ENCODE data around the gene SHISAL1. TPM values are rescaled to one million over a fixed set of nuclear protein-coding genes. Genes with fewer than 3 reads are reported as not detected.

The SHISAL1 gene
- total and polyA plus RNA-seq, 2 donors (not counting 3 experiments of a cell fraction or from before 2014, with no cell fraction given): 0.01 to 0.07 TPM

GRCh38 chr22:44335903-44336803 lies 23.4 kb upstream of the SHISAL1 start:
- DNase-seq (ENCODE audit: low read depth, low spot score): no peak
- intact Hi-C loops (cut with micrococcal nuclease): no loop called here
- Histone ChIP-seq H3K9me3 (replicated peaks; ENCODE audit: control insufficient read depth, insufficient read depth, low read length) (no peaks in the 10 kb centered on the region), H3K4me2 (ENCODE audit: insufficient read depth, low read length) (no peak overlapping the region), H3K4me1 (ENCODE audit: control insufficient read depth, extremely low read depth, insufficient read depth, low read length) (no peaks in the 10 kb centered on the region), H3K27me3 (ENCODE audit: control insufficient read depth in 2 of 2, insufficient read depth in 2 of 2, low read length in 2 of 2) (peaks cover 7 to 11% of the 10 kb centered on the region in 2 experiments), H3K9me1 (replicated peaks; ENCODE audit: control insufficient read depth, extremely low read depth, insufficient read depth, low read length) (no peaks in the 10 kb centered on the region), H3K36me3 (ENCODE audit: control insufficient read depth in 2 of 2, extremely low read depth in 1 of 2, insufficient read depth in 2 of 2, low read length in 2 of 2) (no peaks in the 10 kb centered on the region), H2AFZ (ENCODE audit: low read depth, low read length) (no peak overlapping the region), H4K20me1 (replicated peaks; ENCODE audit: control insufficient read depth, extremely low read depth, insufficient read depth, low read length) (no peaks in the 10 kb centered on the region), H3K27ac (ENCODE audit: insufficient read depth, low read depth, low read length) (no peak overlapping the region), H3K4me3 (replicated peaks in 1 of 3; ENCODE audit: insufficient read depth in 1 of 3, low read depth in 1 of 3, low read length in 3 of 3) (no peak overlapping the region), H3K79me2 (ENCODE audit: control insufficient read depth, insufficient read depth, low read length) (no peaks in the 10 kb centered on the region), H3K9ac (replicated peaks; ENCODE audit: extremely low read depth, insufficient read depth, low read length) (no peak overlapping the region)
- FAIRE-seq: no peak
- TF ChIP-seq CTCF (IDR thresholded peaks at IDR 0.05; ENCODE audit: extremely low read depth in 1 of 2, insufficient read depth in 1 of 2, low read depth in 1 of 2, low read length in 2 of 2): no peak
- TF ChIP-seq, protein P1, sequence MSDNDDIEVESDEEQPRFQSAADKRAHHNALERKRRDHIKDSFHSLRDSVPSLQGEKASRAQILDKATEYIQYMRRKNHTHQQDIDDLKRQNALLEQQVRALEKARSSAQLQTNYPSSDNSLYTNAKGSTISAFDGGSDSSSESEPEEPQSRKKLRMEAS (IDR thresholded peaks at IDR 0.05; ENCODE audit: insufficient read depth, insufficient read length): no peak
- TF ChIP-seq EZH2 (IDR thresholded peaks at IDR 0.05; ENCODE audit: borderline replicate concordance, low read depth, low read length, severe bottlenecking): no peak
- no peak for TF ChIP-seq MYC (IDR thresholded peaks at IDR 0.05; ENCODE audit: low read depth, low read length)
- TF ChIP-seq GATA2 (IDR thresholded peaks at IDR 0.05; ENCODE audit: insufficient read depth, insufficient read length, low read depth, low read length): no peak
- TF ChIP-seq POLR2A (IDR thresholded peaks at IDR 0.05; ENCODE audit: low read depth, low read length): no peak
- TF ChIP-seq FOS (IDR thresholded peaks at IDR 0.05; ENCODE audit: borderline replicate concordance, insufficient read depth, low read length): no peak
- TF ChIP-seq POLR2AphosphoS5 (IDR thresholded peaks at IDR 0.05; ENCODE audit: insufficient read depth, low read depth, low read length): no peak
- TF ChIP-seq JUN (IDR thresholded peaks at IDR 0.05; ENCODE audit: borderline replicate concordance, insufficient read depth, insufficient read length, low read depth): no peak
- dilution Hi-C loops (cut with MboI; ENCODE audit: extremely low pct_ligation_motif_present, low sequenced_read_pairs): no loop called here
- ChIA-PET CTCF (interaction anchor here (1.7 kb wide), 1 partner anchor 10 kb away, joined by 5 read pairs; no protein-coding TSS in a partner anchor), POLR2A (no interaction called here)
- no TSS peak for BruUV-seq (replicated peaks)
